AG08395 (cell line): ENCODE data around the gene PELI1.
A peak's percentile ranks its signal among the peaks of the same experiment; 100 is the strongest.

ENCODE experiments used
- DNase-seq: peaks from one replicate; pipeline ENCODE4 v3.0.0; 2012; ENCODE audit warnings: mixed read lengths, low spot score

Gene PELI1

GRCh38 chr2:64153811-64154210 lies 9.6 kb upstream of the PELI1 start:
- no peak for DNase-seq

GRCh38 chr2:64151476-64151875 lies 7.3 kb upstream of the PELI1 start:
- DNase-seq: no peak

- DNase-seq: no peak
Measured at GRCh38 chr2:64145714-64146113, 1.5 kb upstream of the PELI1 start.

- DNase-seq: no peak
Measured at GRCh38 chr2:64145119-64145518, 899 bp upstream of the PELI1 start.

- peak; percentile 32 for DNase-seq
Measured at GRCh38 chr2:64143169-64144056, 807 bp downstream of the PELI1 start.

- no peak for DNase-seq
Measured at GRCh38 chr2:64142741-64143168, 1.5 kb downstream of the PELI1 start.

GRCh38 chr2:64141674-64142405 lies 2.4 kb downstream of the PELI1 start:
- DNase-seq: no peak

GRCh38 chr2:64140665-64141200 lies 3.5 kb downstream of the PELI1 start:
- DNase-seq: no peak

- no peak for DNase-seq
Measured at GRCh38 chr2:64139956-64140355, 4.3 kb downstream of the PELI1 start.

- no peak for DNase-seq
Measured at GRCh38 chr2:64137996-64138395, 6.2 kb downstream of the PELI1 start.

GRCh38 chr2:64137567-64137966 lies 6.7 kb downstream of the PELI1 start:
- DNase-seq: no peak

- no peak for DNase-seq
Measured at GRCh38 chr2:64135421-64135820, 8.8 kb downstream of the PELI1 start.

GRCh38 chr2:64134813-64135212 lies 9.4 kb downstream of the PELI1 start:
- no peak for DNase-seq

- DNase-seq: no peak
Measured at GRCh38 chr2:64133828-64134227, 10.4 kb downstream of the PELI1 start.

GRCh38 chr2:64133354-64133753 lies 10.9 kb downstream of the PELI1 start:
- no peak for DNase-seq

- DNase-seq: no peak
Measured at GRCh38 chr2:64130333-64130732, 13.9 kb downstream of the PELI1 start.

- no peak for DNase-seq
Measured at GRCh38 chr2:64128943-64129391, 15.3 kb downstream of the PELI1 start.

GRCh38 chr2:64128406-64128805 lies 15.8 kb downstream of the PELI1 start:
- no peak for DNase-seq

- no peak for DNase-seq
Measured at GRCh38 chr2:64127119-64127518, 17.1 kb downstream of the PELI1 start.

GRCh38 chr2:64126601-64127000 lies 17.6 kb downstream of the PELI1 start:
- no peak for DNase-seq

- no peak for DNase-seq
Measured at GRCh38 chr2:64124571-64124970, 19.6 kb downstream of the PELI1 start.

GRCh38 chr2:64124168-64124567 lies 20.1 kb downstream of the PELI1 start:
- no peak for DNase-seq

- DNase-seq: no peak
Measured at GRCh38 chr2:64123740-64124139, 20.5 kb downstream of the PELI1 start.
